ENCODE measurements around the gene ALOXE3. TPM values are rescaled to one million over a fixed set of nuclear protein-coding genes. Genes with fewer than 3 reads are reported as not detected.

ALOXE3 gene
- total and polyA plus RNA-seq, 4 donors: 0.12 to 0.68 (median 0.28) TPM; not detected in 1

DNA sequence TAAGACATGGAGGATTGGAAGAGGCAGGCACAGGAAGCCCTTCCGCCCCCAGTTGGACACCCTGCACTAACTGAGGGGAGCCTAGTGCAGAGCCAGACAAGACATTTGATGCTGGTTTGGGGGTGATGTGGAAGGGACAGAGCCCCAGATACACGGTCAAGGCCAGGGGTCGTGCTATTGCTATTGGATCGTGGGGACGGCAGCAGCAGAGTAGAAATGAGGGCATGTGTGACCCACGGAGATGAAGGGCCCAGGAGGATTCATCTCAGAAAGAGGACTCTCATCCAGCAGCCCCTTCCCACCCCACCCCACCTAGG is 46.5 kb upstream of the ALOXE3 start:
- WGBS, 2 donors: 73 to 83% methylated on average over 6 of the region's 6 CpGs
- Histone ChIP-seq H3K27ac (ENCODE audit: low read depth in 1 of 2, low read length in 1 of 2) (peak overlapping the region; percentile 91 to 93), H3K36me3 (ENCODE audit: control insufficient read depth in 4 of 4, insufficient read depth in 4 of 4, low read length in 4 of 4) (peaks cover 3 to 17% (median 8%) of the 10 kb centered on the region in 4 donors), H3K4me3 (no peak overlapping the region), H3K9ac (ENCODE audit: insufficient read depth in 1 of 2, low read length in 2 of 2) (peak overlapping the region in 1 of 2 donors; percentile 6), H3K9me3 (ENCODE audit: control insufficient read depth in 4 of 4, insufficient read depth in 3 of 4, low read length in 3 of 4) (no peaks in the 10 kb centered on the region), H3K4me1 (ENCODE audit: control insufficient read depth in 5 of 5, insufficient read depth in 5 of 5, low read length in 5 of 5) (peaks cover 10 to 38% (median 21%) of the 10 kb centered on the region in 5 donors), H3K27me3 (ENCODE audit: control insufficient read depth in 3 of 3, insufficient read depth in 3 of 3, low read length in 2 of 3) (no peaks in the 10 kb centered on the region)
- ATAC-seq (ENCODE audit: insufficient read depth, low FRiP score) (no peak), DNase-seq (no peak)
- TF ChIP-seq, protein P1, sequence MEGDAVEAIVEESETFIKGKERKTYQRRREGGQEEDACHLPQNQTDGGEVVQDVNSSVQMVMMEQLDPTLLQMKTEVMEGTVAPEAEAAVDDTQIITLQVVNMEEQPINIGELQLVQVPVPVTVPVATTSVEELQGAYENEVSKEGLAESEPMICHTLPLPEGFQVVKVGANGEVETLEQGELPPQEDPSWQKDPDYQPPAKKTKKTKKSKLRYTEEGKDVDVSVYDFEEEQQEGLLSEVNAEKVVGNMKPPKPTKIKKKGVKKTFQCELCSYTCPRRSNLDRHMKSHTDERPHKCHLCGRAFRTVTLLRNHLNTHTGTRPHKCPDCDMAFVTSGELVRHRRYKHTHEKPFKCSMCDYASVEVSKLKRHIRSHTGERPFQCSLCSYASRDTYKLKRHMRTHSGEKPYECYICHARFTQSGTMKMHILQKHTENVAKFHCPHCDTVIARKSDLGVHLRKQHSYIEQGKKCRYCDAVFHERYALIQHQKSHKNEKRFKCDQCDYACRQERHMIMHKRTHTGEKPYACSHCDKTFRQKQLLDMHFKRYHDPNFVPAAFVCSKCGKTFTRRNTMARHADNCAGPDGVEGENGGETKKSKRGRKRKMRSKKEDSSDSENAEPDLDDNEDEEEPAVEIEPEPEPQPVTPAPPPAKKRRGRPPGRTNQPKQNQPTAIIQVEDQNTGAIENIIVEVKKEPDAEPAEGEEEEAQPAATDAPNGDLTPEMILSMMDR (IDR thresholded peaks at IDR 0.05; ENCODE audit: control extremely low read depth, extremely low read depth): no peak

DNA sequence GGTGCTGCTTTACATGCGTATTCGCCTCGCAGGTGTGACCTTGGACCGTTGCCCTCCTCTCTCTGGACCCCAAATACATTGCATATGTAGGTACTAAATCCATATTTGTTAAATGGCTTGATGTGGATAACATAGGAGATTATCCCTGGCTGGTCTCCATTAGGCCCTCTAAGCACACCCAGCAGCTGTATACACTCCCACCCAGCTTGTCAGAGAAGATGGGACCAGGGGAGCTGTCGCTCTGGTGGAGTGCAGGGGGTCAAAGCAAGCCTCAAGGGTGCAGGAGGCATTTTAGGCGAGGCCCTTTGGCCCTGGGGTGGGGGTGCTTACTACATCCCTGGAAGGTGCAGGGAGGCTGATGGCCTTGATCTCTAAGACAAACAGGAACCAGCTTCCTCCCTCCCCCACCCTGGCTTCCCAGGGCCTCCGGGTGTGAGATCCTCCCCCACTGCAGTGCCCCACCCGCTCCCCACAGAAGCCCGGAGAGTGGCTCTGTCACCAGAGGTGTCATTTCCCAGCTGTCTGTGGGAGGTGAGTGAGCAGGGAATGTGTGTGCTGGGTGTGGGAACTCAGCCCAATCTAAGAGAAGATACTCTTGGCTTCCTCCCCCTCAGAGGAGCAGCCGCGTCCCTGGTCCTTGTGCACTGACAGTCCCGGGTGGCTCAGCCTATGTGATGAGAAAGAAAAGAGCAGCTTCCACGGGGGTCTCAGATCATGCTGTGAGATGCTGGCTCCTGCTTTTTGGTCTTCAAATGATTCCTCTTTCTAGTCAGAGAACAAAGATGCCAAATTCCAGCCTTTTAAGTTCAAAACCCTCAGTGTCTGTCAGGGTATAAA is 45.9 kb upstream of the ALOXE3 start:
- TF ChIP-seq, protein P1 (IDR thresholded peaks at IDR 0.05; ENCODE audit: control extremely low read depth, extremely low read depth): no peak
- 24 to 32% methylated on average over 13 of the region's 13 CpGs for WGBS, 2 donors
- ATAC-seq (ENCODE audit: insufficient read depth, low FRiP score) (peak; percentile 7), DNase-seq (peak; percentile 80 to 89 (median 81))
- H3K9ac ChIP-seq (ENCODE audit: insufficient read depth in 1 of 2, low read length in 2 of 2): peak overlapping the region; percentile 25 to 39
- peak overlapping the region; percentile 91 to 93 for H3K27ac ChIP-seq (ENCODE audit: low read depth in 1 of 2, low read length in 1 of 2)
- no peaks in the 10 kb centered on the region for H3K27me3 ChIP-seq (ENCODE audit: control insufficient read depth in 3 of 3, insufficient read depth in 3 of 3, low read length in 2 of 3)
- peaks cover 10 to 38% (median 21%) of the 10 kb centered on the region in 5 donors for H3K4me1 ChIP-seq (ENCODE audit: control insufficient read depth in 5 of 5, insufficient read depth in 5 of 5, low read length in 5 of 5)
- no peaks in the 10 kb centered on the region for H3K9me3 ChIP-seq (ENCODE audit: control insufficient read depth in 4 of 4, insufficient read depth in 3 of 4, low read length in 3 of 4)
- H3K4me3 ChIP-seq: no peak overlapping the region
- peaks cover 3 to 22% (median 12%) of the 10 kb centered on the region in 4 donors for H3K36me3 ChIP-seq (ENCODE audit: control insufficient read depth in 4 of 4, insufficient read depth in 4 of 4, low read length in 4 of 4)

DNA sequence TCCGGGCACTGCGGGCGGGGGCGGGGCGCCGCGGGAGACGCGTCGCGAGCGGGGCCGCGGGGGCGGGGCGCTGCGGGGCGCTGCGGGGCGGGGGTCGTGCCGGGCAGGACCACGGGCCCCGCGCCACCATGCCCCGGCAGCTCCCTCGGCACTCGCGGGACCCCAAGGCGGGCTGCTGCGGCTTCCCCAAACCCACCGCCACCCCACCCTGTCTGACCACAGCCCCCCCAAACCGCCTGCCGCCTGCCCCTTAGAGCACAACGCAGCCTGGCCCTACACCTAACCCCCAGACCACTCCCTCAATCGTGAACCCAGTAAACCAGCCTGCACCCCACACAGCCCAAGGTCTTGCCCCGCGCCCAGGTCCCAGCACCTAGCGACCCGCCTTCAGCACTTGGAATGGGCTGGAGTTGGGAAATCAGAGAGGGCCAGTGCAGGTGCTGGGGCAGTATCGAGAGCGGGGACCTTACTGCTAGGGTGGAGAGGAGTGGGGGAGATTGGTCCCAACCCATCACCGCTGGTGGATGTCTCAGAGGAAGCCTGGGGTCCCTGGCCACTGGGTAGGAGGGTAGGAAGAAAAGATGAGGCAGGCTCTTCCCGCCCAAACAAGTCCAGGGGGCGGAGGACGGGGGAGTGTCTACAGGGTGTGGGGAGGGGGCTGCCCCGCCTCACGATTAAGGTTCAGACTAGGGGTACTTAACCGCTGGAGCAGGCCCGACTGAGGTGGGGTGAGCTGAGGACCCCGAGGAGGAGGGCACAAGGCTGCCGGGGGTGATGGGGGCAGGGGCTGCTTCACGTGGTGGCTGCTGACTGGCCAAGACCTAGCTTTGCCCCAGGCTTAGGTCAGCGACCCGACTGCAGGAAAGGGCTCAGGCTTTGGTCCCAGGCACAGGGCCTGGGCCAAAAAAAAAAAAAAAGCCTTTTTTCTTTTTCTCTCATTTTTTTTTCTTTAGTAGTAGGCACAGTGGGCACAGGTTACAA is 45.0 kb upstream of the ALOXE3 start:
- Histone ChIP-seq H3K4me3 (peak overlapping the region; percentile 17), H3K4me1 (ENCODE audit: control insufficient read depth in 5 of 5, insufficient read depth in 5 of 5, low read length in 5 of 5) (peaks cover 10 to 38% (median 21%) of the 10 kb centered on the region in 5 donors), H3K9me3 (ENCODE audit: control insufficient read depth in 4 of 4, insufficient read depth in 3 of 4, low read length in 3 of 4) (no peaks in the 10 kb centered on the region), H3K36me3 (ENCODE audit: control insufficient read depth in 4 of 4, insufficient read depth in 4 of 4, low read length in 4 of 4) (peaks cover 3 to 26% (median 14%) of the 10 kb centered on the region in 4 donors), H3K27ac (ENCODE audit: low read depth in 1 of 2, low read length in 1 of 2) (peak overlapping the region; percentile 91 to 93), H3K27me3 (ENCODE audit: control insufficient read depth in 3 of 3, insufficient read depth in 3 of 3, low read length in 2 of 3) (no peaks in the 10 kb centered on the region), H3K9ac (ENCODE audit: insufficient read depth in 1 of 2, low read length in 2 of 2) (peak overlapping the region; percentile 39 to 82)
- WGBS, 2 donors: 7 to 35% methylated on average over 23 to 55 of the region's 55 CpGs
- peak; percentile 6 for ATAC-seq (ENCODE audit: insufficient read depth, low FRiP score)
- TF ChIP-seq, protein P1 (IDR thresholded peaks at IDR 0.05; ENCODE audit: control extremely low read depth, extremely low read depth): no peak
- peak; percentile 61 to 66 (median 63) for DNase-seq

All from lung (tissue), 12 donors.